Colonic mucosa (tissue), 4 donors: ENCODE data around the gene ANO2. TPM values are rescaled to one million over a fixed set of nuclear protein-coding genes. Genes with fewer than 3 reads are reported as not detected.
"Not testable (repeated sequence)": the region's sequence is repeated elsewhere in the genome, so short reads cannot be mapped to it uniquely, and the experiment has no call there.

Source experiments
- DNase-seq: peaks from one replicate; pipeline ENCODE4 v3.0.0-alpha.2; 2020
- H3K27ac ChIP-seq: fragments of 200-600 bp; one replicate; pipeline ENCODE4 v1.8.0; 2021
- H3K27me3 ChIP-seq: fragments of 200-600 bp; one replicate; pipeline ENCODE4 v1.8.0; 2021
- H3K36me3 ChIP-seq: fragments of 200-600 bp; one replicate; pipeline ENCODE4 v1.8.0; 2021
- H3K4me1 ChIP-seq: fragments of 200-600 bp; one replicate; pipeline ENCODE4 v1.8.0; 2021; ENCODE audit warnings: mild to moderate bottlenecking
- H3K4me3 ChIP-seq: fragments of 200-600 bp; one replicate; pipeline ENCODE4 v1.8.0; 2021
- H3K9ac ChIP-seq, 2 donors: one replicate each; pipeline ENCODE4 v1.7.0; 2013; ENCODE audit warnings: control low read depth in 2 of 2, low read depth in 2 of 2, low read length in 2 of 2
- H3K9me3 ChIP-seq: fragments of 200-600 bp; one replicate; pipeline ENCODE4 v1.8.0; 2021
- intact Hi-C: fragments of 100-400 bp; cut with DNase I; formaldehyde crosslinking; loops from one replicate; pipeline ENCODE4 v1.14.1; 2022
- total RNA-seq, 2 donors: library from RNA; stranded (reverse); fragmentation: NEBNext Ultra II Directional in 1 of 2; extraction: Animal tissue kit (Norgen Biotek cat#: 25700) in 1 of 2; gene quantifications; one replicate each; pipeline ENCODE4 v1.2.1, GENCODE V29; 2021
- TF ChIP-seq, protein P1 (sequence below): fragments of 200-600 bp; IDR thresholded peaks from one replicate; pipeline ENCODE4 v1.8.0; 2022; ENCODE audit warnings: antibody characterized with exemption, mild to moderate bottlenecking
- donor health status: healthy.
- donor health status: DM: no; HTN: no; CAD: no.
- donor health status: DM: no; HTN: no; CAD: no.

Gene ANO2
- total RNA-seq, 2 donors from 2014 or later: 1.1 to 2.2 TPM

DNA sequence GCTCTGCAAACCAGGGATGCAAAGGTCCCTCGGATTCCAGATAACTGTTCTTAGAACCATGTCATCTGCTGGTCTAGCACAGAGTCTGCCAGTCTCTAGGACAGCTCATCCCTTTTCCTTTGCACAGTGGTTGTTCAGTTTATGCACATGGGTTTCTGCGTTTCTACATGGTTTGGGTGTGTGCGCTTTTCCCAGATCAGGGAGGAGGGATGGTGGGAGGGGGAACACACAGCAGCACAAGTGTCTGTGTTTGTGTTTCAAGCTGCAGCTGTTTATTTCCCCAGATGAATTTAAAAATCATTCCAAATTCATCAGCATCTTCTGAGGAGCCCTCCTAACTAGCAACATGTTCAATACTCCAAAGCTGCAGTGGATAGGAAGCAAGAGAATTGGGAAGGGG, 45.4 kb downstream of the ANO2 start:
- Histone ChIP-seq H3K4me3 (no peak overlapping the region), H3K27ac (no peak overlapping the region), H3K9ac (no peak overlapping the region), H3K4me1 (no peaks in the 10 kb centered on the region), H3K27me3 (no peaks in the 10 kb centered on the region), H3K36me3 (no peaks in the 10 kb centered on the region), H3K9me3 (no peaks in the 10 kb centered on the region)
- intact Hi-C loops: no loop called here
- DNase-seq: no peak
- TF ChIP-seq, protein P1, sequence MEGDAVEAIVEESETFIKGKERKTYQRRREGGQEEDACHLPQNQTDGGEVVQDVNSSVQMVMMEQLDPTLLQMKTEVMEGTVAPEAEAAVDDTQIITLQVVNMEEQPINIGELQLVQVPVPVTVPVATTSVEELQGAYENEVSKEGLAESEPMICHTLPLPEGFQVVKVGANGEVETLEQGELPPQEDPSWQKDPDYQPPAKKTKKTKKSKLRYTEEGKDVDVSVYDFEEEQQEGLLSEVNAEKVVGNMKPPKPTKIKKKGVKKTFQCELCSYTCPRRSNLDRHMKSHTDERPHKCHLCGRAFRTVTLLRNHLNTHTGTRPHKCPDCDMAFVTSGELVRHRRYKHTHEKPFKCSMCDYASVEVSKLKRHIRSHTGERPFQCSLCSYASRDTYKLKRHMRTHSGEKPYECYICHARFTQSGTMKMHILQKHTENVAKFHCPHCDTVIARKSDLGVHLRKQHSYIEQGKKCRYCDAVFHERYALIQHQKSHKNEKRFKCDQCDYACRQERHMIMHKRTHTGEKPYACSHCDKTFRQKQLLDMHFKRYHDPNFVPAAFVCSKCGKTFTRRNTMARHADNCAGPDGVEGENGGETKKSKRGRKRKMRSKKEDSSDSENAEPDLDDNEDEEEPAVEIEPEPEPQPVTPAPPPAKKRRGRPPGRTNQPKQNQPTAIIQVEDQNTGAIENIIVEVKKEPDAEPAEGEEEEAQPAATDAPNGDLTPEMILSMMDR: no peak

DNA sequence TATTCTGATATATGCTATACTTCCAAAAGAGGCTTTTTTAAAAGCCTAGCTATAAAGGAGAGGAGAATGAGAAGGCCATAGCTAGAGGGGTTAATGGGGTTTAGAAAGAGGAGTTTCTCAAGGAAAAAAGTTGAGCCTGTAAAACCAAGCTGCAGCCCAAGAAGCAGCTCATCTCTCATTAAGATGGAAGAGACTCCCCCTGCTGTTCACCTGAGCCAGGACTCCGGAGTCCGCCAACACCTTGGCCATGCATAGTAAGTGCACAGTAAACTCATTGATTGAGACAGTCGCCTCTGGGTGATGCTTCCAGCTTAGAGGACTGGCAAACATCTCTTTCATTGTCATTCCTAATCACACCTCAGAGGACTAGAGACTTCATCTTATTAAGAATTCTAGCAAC, 46.2 kb downstream of the ANO2 start:
- TF ChIP-seq, protein P1: no peak
- intact Hi-C loops: no loop called here

DNA sequence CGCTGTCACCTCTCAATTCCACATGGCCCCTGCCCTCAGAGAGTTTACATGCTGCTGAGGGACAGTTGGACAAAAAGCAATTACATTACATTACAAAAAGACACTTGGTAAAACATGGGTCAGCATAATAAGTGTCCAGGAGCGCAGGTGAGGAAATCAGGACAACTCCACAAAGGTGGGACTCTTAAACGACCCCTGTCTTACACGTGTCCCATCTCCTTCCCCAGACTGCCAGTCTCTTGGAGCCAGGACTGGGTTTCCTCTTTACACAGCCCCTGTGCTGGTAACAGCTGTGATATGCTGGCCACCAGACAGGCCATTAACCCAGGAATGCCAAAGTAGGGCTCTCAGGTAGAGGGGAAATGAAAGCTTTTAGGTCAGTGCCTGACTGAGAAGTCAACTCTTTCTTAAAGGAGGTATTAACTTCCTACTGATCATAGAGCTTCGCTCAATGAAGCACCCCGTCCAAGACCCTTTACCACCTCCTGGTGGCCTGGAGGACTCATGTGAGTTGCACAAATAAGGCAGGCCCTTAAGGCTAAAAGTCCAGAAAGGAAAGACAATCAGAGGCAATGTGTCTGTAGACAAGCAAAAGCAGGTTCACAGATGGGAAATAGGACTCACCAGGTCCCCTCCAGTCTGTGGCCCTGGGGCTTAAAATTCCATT, 55.5 kb downstream of the ANO2 start:
- no peak overlapping the region for H3K9ac ChIP-seq
- no peaks in the 10 kb centered on the region for H3K27me3 ChIP-seq
- no peak overlapping the region for H3K27ac ChIP-seq
- H3K4me1 ChIP-seq: no peaks in the 10 kb centered on the region
- no peaks in the 10 kb centered on the region for H3K9me3 ChIP-seq
- no peaks in the 10 kb centered on the region for H3K36me3 ChIP-seq
- intact Hi-C loops: no loop called here
- H3K4me3 ChIP-seq: no peak overlapping the region
- no peak for DNase-seq
- TF ChIP-seq, protein P1: no peak

More for the DNA sequence above, 46.2 kb downstream of the ANO2 start:
- no peaks in the 10 kb centered on the region for H3K4me1 ChIP-seq
- no peak overlapping the region for H3K27ac ChIP-seq
- H3K9me3 ChIP-seq: no peaks in the 10 kb centered on the region
- no peaks in the 10 kb centered on the region for H3K36me3 ChIP-seq
- DNase-seq: no peak
- no peak overlapping the region for H3K9ac ChIP-seq
- no peaks in the 10 kb centered on the region for H3K27me3 ChIP-seq
- H3K4me3 ChIP-seq: no peak overlapping the region

DNA sequence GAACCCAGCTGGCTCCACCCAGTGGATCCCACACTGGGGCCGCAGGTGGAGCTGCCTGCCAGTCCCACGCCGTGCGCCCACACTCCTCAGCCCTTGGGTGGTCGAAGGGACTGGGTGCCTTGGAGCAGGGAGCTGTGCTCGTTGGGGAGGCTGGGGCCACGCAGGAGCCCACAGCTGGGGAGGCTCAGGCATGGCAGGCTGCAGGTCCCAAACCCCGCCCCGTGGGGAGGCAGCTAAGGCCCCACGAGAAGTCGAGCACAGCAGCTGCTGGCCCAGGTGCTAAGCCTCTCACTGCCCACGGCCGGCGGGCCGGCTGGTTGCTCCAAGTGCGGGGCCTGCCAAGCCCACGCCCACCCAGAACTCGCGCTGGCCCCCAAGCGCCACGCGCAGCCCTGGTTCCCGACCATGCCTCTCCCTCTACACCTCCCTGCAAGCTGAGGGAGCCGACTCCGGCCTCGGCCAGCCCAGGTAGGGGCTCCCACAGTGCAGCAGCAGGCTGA, 56.2 kb downstream of the ANO2 start:
- H3K4me3 ChIP-seq: no peak overlapping the region
- H3K27me3 ChIP-seq: no peaks in the 10 kb centered on the region
- H3K4me1 ChIP-seq: no peaks in the 10 kb centered on the region
- H3K9ac ChIP-seq: no peak overlapping the region
- no peak overlapping the region for H3K27ac ChIP-seq
- TF ChIP-seq, protein P1: no peak
- no peaks in the 10 kb centered on the region for H3K36me3 ChIP-seq
- intact Hi-C loops: no loop called here
- no peak for DNase-seq
- H3K9me3 ChIP-seq: no peaks in the 10 kb centered on the region

DNA sequence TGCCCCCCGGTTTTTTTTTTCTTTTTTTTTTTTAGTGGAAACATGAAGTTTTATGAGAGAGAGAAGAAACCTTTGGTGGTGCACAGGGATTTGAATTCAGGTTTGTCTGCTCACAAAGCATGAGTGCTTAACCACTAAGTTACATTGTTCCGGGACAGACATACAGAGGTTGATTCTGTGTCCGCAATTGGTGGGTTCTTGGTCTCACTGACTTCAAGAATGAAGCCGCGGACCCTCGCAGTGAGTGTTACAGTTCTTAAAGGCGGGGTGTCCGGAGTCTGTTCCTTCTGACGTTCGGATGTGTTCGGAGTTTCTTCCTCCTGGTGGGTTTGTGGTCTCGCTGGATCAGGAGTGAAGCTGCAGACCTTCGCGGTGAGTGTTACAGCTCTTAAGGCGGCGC, 57.2 kb downstream of the ANO2 start:
- H3K27me3 ChIP-seq, H3K4me3 ChIP-seq, H3K4me1 ChIP-seq, H3K36me3 ChIP-seq, H3K9ac ChIP-seq, H3K27ac ChIP-seq, DNase-seq, intact Hi-C loops, H3K9me3 ChIP-seq: not testable (repeated sequence)

DNA sequence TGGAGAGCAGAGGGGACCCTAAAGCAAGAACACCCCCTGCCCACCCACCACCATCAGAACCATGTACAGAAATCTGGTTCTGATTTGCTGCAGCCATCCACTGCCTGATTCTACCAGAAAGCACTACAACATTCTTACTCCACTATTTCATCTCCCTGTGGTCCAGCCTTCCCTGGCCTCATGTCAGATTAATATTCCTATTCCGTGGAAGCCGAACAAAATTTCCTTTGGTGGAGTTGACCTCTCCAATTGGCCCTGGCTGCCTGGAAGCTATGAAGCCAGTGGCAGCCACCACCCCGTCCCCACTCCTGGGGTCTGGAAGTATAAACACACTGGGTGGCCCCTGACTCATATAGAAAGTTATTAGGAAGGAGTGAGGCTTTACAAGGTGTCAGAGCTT, 60.2 kb downstream of the ANO2 start:
- TF ChIP-seq, protein P1: no peak
- H3K9me3 ChIP-seq: no peaks in the 10 kb centered on the region
- H3K27ac ChIP-seq: no peak overlapping the region
- no peaks in the 10 kb centered on the region for H3K4me1 ChIP-seq
- no peaks in the 10 kb centered on the region for H3K36me3 ChIP-seq
- DNase-seq: no peak
- H3K4me3 ChIP-seq: no peak overlapping the region
- intact Hi-C loops: no loop called here
- no peaks in the 10 kb centered on the region for H3K27me3 ChIP-seq
- no peak overlapping the region for H3K9ac ChIP-seq
